GM19043 (cell line): ENCODE measurements around the gene LMNTD2.

Source experiments
- ATAC-seq: cut with Tn5 transposase; IDR thresholded peaks from one replicate; pipeline ENCODE4 v1.9.1; 2021; ENCODE audit warnings: low read depth; ENCODE audit not compliant: unreplicated experiment

The LMNTD2 gene

DNA sequence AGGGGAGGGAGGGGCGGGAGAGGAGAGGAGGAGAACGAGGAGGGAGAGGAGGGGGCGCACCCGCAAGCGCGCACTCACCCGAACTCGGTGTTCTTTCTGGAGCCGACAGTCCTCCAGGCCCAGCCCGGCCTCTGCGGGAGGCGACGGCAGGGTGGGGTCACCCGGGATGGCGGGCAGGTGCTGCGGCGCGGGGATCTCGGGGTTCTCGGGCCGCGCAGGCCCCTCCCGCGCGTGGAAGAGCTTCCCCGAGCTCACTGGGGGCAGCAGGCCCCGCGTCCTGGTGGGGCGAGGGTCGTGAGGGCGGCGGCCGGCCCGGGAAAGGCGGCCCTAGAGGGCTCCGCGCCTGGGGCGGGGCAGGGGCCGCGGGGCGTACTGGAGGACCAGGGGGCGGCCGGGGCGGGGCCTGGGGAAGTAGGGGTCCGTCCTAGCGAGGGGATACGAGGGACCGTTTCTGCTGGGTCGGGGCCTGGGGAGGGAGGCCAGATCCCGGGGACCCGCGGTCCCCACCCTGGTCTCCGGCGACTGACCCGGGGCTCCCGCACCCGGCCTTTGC lies 5.2 kb downstream of the LMNTD2 start:
- ATAC-seq = no peak

DNA sequence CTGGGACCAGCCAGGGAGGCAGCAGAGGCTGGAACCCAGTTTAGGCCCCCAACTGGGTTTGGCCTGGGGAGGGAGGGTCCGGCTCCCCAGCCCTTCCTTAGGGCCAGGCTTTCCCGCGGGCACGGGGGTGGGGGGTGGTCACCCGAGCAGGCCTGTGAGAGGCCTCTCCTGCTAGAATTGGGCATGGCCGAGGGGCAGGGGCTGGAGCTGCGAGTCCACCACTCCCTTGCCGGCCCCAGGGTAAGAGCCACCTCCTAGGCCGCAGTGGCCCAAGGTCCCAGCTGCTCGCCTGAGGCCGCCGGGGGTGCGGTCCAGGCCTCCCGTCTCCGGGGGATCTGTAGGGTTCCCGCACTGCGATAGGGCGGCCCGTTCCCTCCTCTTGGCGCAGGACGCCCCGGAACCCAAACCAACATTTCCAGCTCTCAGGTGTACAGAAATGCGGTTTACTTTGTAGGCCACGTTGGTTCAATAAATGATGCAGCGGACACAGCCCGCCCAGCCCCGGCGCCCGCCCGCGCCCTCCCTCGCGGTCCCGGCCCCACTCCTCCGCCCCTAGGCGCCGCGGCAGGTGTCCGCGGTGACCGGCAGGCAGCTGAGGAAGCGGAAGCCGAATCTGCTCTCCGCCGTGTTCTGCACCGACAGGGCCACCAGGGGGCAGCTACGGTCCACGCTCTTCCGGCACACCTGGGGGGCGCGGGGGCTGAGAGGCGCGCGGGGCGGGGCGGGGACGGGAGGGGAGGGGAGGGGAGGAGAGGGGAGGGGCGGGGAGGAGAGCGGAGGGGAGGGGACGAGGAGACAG lies 5.9 kb downstream of the LMNTD2 start:
- ATAC-seq = peak; percentile 73

DNA sequence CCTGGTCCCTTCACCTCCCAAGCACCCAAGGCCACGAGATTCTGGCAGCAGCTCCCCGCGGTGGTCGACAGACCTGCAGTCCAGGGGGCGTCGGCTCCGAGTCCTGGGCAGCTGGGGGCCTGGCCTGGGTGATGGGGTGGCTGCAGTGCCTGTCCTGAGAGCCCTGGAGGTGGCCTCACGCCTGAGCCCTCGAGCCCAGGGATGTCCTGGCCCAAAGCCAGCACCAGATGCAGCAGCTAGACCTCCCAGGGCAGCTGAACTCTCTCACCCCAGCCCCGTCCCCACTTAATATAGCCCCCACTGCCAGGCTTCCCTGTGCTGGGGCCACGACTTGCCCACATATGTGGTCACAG lies 6.6 kb downstream of the LMNTD2 start:
- no peak for ATAC-seq

DNA sequence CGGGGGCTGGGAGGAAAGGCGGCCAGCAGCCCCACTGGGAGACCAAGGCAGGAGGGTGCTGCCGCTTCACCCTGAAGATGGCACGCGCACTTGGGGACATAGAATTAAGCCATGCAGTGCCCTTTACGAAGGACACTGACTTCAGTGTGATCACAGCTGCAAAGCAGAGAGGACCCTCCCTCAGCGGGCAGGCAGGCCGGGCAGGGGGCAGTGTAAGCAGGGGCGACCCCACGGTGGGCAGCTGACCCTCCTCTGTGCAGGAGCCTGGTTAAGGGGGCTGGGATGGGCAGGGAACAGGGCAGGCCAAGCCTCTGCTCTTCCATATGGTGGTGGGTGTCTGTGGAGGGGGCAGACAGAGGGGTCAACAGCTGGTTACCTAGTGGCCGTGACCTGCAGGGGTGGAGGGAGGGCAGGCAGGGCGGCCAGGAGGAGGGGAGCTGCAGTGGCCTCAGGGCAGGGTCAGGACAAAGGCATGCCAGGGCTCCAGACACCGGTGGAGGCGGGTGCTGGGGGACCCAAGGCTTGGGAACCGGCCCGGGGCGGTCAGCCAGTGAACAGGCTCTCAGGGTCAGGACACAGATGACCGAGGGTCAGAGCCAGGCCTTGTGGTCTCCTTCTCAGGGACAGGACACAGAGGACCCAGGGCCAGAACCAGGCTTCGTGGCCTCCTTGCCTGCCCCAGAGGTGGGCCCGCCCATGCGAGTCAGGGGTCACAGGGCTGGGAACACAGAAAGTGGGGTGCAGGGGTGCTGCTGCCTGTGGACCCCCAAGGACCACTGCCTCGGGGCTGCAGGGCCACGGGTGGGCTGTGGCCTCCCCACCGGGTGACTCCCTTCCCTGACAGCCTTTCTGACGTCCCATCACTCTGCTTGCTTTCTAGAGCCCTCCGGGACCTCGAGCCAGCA lies 7.2 kb downstream of the LMNTD2 start:
- ATAC-seq = no peak

DNA sequence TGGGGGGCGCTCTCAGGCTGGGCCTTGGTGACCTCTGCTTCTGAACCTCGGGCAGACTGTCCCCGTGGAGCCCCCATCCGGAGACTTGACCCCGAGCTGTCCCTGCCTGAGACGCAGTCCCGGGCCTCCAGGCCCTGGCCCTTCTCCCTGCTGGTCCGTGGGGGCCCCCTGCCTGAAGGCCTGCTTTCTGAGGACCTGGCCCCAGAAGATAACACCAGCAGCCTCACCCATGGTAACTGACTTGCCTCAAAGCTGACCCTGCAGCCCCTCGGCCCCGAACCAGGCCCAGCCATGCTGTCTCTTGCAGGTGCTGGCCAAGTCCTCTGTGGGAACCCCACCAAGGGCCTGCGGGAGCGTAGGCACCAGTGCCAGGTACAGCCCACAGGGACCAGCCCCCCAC lies 8.9 kb downstream of the LMNTD2 start:
- no peak for ATAC-seq

DNA sequence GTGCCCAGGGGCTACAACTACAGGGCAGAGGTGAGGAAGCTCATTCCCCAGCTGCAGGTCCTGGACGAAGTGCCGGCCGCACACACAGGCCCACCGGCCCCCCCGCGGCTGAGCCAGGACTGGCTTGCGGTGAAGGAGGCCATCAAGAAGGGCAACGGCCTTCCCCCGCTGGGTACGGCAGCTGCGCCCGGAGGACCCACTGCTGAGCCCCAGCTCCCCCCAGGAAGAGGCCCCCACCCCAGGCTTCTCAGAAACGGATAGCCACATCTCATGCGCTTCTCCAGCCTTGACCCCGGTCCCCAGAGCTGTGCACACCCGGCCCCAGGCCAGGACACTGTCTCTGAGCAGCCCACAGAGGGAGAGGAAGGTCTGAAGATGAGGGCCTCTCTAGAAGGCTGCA lies 9.4 kb downstream of the LMNTD2 start:
- ATAC-seq = no peak

DNA sequence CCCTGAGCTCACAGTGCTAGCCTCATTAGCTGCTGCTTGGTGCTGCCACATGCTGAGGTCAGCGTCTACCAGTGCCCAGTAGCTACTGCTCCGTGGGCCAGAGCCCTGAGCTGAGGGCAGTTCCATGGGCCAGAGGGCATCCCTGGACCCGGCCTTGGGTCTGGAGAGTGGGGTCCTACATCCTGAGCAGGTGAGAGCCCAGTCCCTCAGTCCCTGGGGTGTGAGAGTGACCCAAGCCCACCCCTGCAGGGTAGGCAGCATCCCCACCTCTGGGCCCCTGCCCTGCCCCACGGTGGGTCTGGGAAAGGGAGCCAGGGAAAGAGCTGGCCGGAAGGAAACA lies 9.8 kb downstream of the LMNTD2 start:
- no peak for ATAC-seq

DNA sequence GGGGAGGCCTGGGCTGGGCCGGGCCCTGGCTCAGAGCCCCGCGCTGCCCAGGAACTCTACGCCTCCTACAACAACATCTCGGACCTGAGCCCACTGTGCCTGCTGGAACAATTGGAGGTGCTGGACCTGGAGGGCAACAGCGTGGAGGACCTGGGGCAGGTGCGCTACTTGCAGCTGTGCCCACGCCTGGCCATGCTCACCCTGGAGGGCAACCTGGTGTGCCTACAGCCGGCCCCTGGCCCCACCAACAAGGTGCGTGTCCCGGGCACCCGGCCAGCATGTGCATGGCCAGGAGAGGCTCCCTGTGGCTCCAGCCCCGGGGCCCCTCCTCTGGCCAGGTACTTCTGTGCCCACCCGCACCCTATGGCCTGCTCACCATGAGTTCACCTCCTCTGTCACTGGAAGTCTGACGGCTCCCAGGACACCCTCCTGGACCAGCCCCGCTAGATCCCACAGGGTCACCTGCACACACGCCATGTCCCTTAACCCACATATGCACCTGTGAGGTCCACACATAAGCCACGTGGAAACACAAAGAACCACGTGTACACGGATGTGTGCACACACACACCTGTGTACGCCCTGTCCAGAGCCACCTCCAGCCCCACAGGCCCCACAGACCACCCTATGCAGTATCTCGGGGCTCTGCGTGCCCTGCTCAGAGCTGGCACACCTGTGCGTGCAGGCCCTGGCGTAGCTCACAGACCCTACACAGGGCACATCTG lies 10.4 kb downstream of the LMNTD2 start:
- ATAC-seq = no peak

DNA sequence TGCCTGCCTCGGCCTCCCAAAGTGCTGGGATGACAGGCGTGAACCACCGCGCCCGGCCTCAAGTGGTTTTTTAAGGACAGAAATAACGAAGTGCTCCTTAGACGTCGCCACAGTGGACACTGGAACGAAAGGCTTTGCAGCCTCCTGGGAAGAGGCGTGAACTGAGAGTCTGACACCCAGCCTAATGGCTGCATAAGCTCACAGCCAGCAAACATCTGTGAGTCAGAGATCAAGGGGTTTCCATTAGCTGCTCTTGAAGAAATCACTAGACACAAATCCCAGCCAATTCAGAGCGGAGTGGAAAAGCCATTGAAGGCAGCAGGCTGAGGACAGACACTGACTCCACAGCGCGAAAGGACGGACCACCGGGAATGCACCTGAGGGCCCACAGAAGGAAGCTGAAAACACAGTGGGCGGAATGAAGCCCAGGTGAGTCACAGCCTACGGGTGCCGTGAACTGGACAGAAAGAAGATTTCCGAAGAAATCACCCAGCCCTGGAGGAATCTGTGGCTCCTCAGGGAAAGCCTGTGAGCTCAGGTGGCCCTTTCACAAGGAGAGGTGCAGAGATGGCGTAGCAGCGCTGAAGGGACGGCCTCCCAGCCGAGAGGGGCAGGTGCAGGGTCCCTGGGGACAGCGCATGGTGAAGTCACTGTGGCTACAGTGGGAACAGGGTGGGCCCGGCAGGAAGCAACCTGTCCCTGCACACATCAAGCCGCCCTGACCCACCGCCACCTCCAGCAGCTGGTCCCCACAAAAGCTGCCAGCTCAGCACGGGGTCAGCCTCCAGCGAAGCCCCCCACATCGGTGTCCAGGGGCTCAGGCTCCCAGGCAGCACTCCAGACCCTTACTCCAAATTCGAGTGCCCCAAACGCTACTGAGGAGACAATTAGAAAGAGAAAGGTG lies 11.6 kb downstream of the LMNTD2 start:
- no peak for ATAC-seq

DNA sequence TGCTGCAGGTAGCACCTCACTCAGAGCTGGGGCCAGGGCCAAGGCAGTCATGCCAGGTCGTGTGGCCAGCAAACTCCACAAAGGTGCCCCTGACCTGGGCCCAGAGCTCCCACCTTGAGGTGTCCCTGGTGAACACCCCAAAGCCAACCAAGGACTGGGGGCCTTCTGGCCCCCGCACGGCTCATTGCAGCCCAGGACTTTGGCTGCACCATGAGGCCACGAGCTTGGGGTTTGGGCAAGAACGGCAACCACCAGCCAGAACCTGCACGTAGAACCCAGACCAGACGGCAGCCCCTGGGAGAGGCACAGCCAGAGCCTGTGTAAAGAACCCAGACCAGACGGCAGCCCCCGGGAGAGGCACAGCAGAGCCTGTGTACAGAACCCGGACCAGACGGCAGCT lies 15.4 kb downstream of the LMNTD2 start:
- ATAC-seq = no peak

DNA sequence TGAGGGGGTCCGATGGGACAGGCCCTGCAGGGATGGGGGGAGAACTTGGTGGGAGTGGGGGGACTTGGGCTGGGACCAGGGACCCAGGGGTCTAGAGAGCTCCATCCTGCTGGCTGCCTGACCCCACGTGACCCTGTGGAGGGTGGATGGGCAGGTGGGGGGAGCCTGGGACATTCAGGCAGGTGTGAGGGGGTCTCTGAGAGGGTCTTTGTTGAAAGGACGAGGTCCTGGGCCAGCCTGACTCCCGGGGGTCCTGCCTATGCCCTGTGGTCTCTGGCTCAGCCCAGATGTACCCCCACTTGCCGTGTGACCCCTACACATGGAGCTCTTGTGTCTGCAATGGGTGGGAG lies 15.7 kb downstream of the LMNTD2 start:
- no peak for ATAC-seq

DNA sequence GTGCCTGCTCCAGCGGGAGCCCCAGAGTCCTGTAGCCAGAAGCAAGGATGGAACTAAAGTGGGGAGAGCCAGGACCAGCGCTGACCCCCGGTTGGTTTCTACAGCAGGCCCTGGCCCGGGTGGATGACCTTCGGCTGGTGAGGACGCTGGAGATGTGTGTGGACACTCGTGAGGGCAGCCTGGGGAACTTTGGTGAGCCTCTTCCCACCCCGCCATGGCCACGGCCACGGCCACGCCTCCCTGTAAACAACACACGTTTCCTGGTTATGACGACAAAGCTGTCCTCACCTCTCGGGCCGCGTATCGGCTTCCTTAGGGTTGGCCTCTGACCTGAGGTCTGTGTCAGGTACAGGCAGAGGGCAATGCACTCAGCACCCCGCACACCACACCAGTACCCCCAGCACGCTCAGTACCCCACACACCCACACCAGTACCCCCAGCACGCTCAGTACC lies 19.1 kb downstream of the LMNTD2 start:
- no peak for ATAC-seq

DNA sequence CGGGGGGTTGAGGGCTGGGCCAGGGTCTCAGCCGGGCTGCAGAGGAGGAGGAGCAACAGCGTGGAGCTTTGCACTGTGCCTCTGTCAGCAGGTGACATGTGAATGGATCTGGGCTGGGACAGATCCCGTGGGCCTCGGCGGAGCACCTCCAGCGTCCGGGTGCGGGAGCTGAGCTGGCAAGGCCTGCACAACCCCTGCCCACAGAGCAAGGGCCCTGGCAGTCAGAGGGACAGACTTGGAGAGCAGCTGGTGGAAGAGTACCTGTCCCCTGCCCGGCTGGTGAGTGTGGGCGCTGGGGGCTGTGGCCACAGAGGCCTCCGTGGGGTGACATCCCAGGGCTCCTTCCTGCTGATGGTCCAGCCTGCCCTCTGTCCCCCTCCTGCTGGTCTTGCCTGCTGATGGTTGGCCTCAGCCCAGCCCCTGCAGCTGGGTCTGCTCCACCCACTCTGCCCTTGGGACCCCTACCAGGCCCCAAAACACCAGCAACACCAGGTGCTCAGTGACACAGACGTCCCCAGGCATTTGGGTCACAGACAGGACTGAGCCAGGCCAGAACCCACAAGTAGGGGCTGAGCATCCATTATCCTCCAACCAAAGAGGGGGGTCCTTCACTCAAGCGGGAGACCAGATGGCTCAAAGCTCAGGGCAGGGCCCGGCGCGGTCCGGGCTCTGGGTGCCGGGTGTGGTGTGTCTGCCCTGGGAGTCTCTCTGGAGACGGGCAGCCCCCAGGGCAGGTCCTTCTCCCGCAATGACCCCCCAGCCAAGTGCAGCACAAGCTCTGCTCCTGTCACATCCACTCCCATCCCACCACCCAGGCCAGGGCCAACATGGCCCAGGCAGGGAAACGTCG lies 19.7 kb downstream of the LMNTD2 start:
- no peak for ATAC-seq

DNA sequence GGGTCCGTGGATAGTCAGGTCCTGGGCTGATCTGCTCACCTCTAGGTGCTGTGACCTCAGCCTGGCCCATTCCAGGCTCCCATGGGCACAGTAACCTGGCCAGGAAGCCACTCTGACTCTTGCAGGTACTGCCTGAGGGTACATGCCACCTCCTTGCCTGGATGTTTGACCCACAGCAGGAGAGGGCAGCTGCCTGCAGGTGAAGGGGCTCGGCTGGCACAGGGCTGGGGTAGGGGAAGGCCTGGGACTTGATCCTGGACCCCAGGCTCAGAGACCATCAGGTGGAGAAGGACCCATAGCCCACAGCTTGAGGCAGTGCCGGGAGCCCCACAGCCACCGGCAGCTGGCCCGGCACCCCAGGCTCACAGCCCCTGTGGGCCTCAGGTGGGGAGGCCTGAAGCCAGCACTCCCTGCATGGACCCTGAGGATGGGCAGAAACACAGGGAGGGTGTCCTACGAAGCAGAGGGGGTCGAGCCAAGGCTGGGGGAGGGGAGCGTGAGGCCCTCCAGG lies 20.5 kb downstream of the LMNTD2 start:
- ATAC-seq = no peak

DNA sequence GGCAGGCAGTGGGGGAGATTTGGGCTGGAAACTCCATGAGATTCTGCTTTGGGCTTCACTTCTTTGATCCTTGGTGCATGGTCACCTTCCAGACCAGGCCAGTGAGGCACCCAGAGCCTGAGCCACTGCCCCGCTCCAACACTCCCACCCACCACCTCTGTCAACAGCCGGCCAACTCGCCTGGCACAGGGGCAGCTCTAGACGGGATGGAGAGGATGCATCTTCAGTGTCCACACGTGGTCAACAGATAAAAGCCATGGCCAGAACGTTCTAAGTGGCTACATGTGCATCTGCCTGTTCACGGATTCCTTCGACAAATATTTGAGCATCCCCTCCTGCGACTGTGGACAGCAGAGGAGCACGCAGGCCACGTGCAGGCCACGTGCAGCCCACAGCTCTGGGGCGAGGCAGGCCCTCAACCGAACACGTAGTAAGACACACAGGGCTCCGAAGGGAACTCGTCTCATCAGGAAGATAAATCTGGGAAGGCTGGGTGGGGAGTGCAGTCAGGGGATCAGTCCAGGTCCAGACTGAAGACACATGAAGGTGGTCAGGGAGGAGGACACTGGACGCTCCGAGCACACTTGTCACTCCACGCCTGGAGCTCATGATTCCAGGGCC lies 22.0 kb downstream of the LMNTD2 start:
- ATAC-seq = no peak

DNA sequence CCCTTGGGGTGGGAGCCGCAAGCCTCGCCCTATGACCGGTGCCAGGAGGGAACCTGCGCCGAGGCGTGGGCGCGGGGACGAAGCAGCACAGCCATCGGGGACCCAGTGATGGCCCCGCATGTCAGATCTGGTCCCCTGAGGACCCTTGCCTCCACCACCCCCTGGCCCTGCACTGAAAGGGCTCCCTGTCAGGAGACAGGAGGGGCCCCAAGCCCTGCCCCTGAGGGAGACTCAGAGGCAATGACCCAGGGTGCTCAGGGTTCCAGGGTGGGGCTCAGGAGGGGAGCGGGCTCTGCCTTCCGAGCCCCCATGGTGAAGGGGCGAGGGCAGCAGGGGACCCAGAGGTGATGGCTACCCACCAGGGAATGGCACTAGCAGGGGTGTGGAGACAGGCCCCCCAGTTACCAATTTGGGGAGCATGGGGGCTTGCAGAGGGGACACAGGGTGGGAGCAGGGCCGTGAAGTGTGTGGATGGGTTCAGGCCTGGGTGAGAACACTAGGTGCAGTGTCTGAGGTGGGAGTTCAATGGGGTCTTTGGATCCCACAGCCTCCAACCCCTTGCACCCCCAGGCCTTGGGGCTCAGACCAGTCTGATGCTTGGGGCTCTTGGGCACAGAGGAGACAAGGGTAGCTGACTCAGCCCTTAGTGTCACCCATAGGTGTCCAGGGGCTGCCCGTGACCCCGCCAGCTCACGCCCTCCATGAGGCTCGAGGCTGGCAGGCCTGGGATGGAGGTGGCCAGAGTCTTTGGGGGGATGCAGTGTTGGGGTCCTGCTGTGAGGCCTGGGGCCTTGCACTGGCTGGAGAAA lies 22.7 kb downstream of the LMNTD2 start:
- no peak for ATAC-seq

DNA sequence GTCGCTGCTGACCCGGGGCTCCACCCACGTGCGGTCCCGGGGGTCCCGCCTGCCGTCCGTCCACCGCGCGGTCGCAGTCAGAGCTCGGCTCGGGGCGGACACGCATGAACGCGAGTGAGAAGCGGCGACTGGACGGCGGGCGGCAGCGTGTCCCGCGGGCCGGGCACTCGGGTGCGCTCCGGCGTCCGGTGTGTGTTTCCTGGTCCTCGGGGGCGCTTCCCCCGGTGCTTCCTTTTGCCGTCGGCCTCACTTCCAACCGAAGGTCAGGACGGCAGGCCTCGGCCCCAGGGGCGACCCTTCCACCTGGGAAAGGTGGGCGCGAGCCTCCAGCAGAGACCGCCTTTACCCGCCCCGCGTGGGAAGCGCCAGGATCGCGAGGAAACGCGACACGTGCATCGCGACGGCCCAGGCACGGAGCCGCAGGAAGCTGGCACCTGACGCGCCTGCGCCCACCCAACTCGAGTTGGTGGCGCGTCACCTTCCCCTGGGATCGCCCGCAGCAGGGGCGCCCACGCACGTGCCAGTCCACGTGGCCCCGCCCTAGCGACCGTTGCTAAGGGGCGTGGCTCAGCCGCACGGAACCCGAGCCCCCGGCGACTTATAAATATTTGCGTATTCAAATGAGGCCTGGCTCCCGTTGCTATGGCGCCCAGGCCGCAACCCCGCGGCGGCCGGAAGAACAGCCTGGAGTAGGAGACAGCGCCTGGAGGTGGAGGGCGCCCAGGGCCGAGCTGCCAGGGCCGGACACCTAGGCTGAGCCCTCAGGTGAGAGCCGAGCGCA lies 23.5 kb downstream of the LMNTD2 start, which contains the start of gene LRRC56:
Gene LRRC56 (plus strand): TSS at position 687 of the 781 bp plus-strand sequence. CDS start 3,158 bp downstream, outside the sequence.
- peak; percentile 59 for ATAC-seq
